Measurements from ENCODE around the gene UNC79.

DNA sequence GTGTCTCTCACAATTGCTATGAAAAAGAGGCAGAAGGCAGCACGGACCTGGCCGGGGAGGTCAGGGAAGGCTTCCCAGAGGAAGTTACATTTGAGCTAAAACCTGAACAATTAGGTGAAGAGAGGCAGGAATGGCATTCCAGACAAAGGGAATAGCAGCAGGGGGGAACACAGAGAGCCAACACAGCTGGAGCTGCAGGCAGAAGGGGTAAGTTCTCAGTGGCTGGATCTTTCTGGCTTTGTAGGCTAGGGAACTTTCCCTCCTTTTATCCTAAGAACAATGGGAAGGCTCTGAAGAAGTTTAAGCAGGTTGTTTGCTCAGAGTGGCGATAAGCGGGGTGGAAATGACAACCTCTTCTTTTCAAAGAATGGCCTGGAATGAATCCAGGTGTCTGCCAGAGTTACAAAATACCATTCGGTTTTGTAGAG lies 257.5 kb downstream of the UNC79 start:
- TF ChIP-seq ZNF274 (IDR thresholded peaks at IDR 0.05; ENCODE audit: low read length) (no peak), ZNF274 (tag by site-specific recombination; IDR thresholded peaks at IDR 0.05; ENCODE audit: borderline replicate concordance) (no peak), ZFP41 (tag by site-specific recombination; IDR thresholded peaks at IDR 0.05; ENCODE audit: borderline replicate concordance) (no peak)

All from HEK293 (cell line).